GM12891 (cell line): ENCODE measurements around the gene CAMTA1.

Source experiments
- POLR2A ChIP-seq: IDR thresholded peaks from 2 replicates; pipeline ENCODE4 v1.6.1; 2011; ENCODE audit warnings: low read depth, low read length, control low read depth
- POLR2AphosphoS5 ChIP-seq: IDR thresholded peaks from 2 replicates; pipeline ENCODE4 v1.6.1; 2011; ENCODE audit warnings: low read depth, low read length, control low read depth
- SPI1 ChIP-seq: IDR thresholded peaks from 2 replicates; pipeline ENCODE4 v1.6.1; 2011; ENCODE audit warnings: low read depth, low read length, control low read depth
- TAF1 ChIP-seq: IDR thresholded peaks from 2 replicates; pipeline ENCODE4 v1.6.1; 2011; ENCODE audit warnings: low read depth, low read length, control low read depth

DNA sequence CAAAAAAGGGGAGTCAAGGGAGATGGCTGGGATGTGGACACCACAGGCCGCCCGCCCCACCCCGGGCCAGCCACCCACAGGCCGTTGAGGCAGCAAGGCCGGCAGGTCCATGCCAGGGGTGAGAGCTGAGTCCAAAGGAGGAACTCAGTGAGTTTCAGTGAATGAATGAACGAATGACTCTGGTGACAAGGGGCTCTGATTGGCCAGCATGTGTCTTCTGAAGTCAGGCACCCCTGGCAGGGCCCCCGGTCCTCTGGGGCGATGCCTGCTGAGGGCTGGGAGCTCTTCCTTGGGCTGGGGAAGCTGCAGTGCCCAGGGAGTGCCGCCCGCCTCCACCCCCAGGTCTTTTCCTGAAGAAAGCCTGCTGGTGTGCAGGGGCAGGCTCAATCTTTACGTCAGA, 749.8 kb downstream of the CAMTA1 start:
- TF ChIP-seq POLR2AphosphoS5 (no peak), TAF1 (no peak), POLR2A (no peak), SPI1 (no peak)
